PC-3 (cell line): Measurements from ENCODE around the gene KAZN.

Experiments
- CTCF ChIP-seq: fragments of 300-600 bp; sonication (generic); conservative IDR thresholded peaks from 2 replicates; pipeline ENCODE4 v1.5.1; 2017; ENCODE audit warnings: antibody characterized with exemption, low read depth, mild to moderate bottlenecking, low read length
- EZH2 ChIP-seq: fragments of 300-600 bp; sonication (generic); IDR thresholded peaks from one replicate; pipeline ENCODE4 v1.6.1; 2017; ENCODE audit warnings: antibody characterized with exemption, mild to moderate bottlenecking, low read length; ENCODE audit not compliant: unreplicated experiment
- EZH2phosphoT487 ChIP-seq: fragments of 300-600 bp; sonication (generic); IDR thresholded peaks from 2 replicates; pipeline ENCODE4 v1.6.1; 2018; ENCODE audit warnings: mild to moderate bottlenecking, antibody characterized with exemption, low read length, borderline replicate concordance

GRCh38 chr1:15033264-15033663 is 434.8 kb downstream of the KAZN start:
- TF ChIP-seq CTCF, result 0 out of 2 replicates have a peak, but pooled peaks have one; percentile 16
- TF ChIP-seq EZH2, result no peak
- no peak for TF ChIP-seq EZH2phosphoT487
